PC-3 (cell line): ENCODE results near the gene DCTD. TPM values are rescaled to one million over a fixed set of nuclear protein-coding genes. Genes with fewer than 3 reads are reported as not detected.

Experiments used
- ATAC-seq: fragments of 200-7000 bp; cut with Tn5 transposase; 2 replicates; pipeline ENCODE4 v1.9.1; 2020; ENCODE audit warnings: mild to moderate bottlenecking, moderate library complexity
- BruUV-seq: library from RNA; stranded (reverse); fragments of 400-500 nt; replicated peaks from 2 replicates; lab custom pipeline; 2021; lab: Mats Ljungman, UMichigan
- CTCF ChIA-PET: fragments of 300-600 bp; sonication (Branson Sonifier 250); formaldehyde crosslinking; loops from one replicate; lab custom pipeline; 2022; ENCODE audit warnings: antibody characterized with exemption; lab: Charles Lee
- POLR2A ChIA-PET: fragments of 300-600 bp; sonication (Branson Sonifier 250); formaldehyde crosslinking; loops from one replicate; lab custom pipeline; 2022; ENCODE audit warnings: antibody characterized with exemption; ENCODE audit not compliant: unreplicated experiment; lab: Charles Lee
- DNase-seq: peaks from one replicate; pipeline ENCODE4 v3.0.0-alpha.2; 2015
- H2AFZ ChIP-seq: fragments of 300-600 bp; sonication (generic); 2 replicates; pipeline ENCODE4 v1.6.0; 2016; ENCODE audit warnings: antibody characterized with exemption, low read length
- H3F3A ChIP-seq: fragments of 300-600 bp; sonication (generic); one replicate; pipeline ENCODE4 v1.6.0; 2017; ENCODE audit warnings: antibody characterized with exemption, low read length, control low read depth, mild to moderate bottlenecking; ENCODE audit not compliant: unreplicated experiment
- H3K27ac ChIP-seq: fragments of 300-600 bp; sonication (generic); 2 replicates; pipeline ENCODE4 v1.5.1; 2016; ENCODE audit warnings: mild to moderate bottlenecking, low read length
- H3K27me3 ChIP-seq: fragments of 300-600 bp; sonication (generic); 2 replicates; pipeline ENCODE4 v1.6.1; 2016; ENCODE audit warnings: low read length, mixed read lengths
- H3K36me3 ChIP-seq: fragments of 300-600 bp; sonication (generic); 2 replicates; pipeline ENCODE4 v1.6.1; 2016; ENCODE audit warnings: low read depth, mixed run types, low read length, mixed read lengths
- H3K4me1 ChIP-seq: fragments of 300-600 bp; sonication (generic); 2 replicates; pipeline ENCODE4 v1.5.1; 2016; ENCODE audit warnings: low read length; ENCODE audit not compliant: insufficient read depth
- H3K4me2 ChIP-seq: fragments of 300-600 bp; sonication (generic); 2 replicates; pipeline ENCODE4 v1.6.0; 2016; ENCODE audit warnings: low read length
- H3K4me3 ChIP-seq: fragments of 300-600 bp; sonication (generic); 2 replicates; pipeline ENCODE4 v1.5.1; 2016; ENCODE audit warnings: mild to moderate bottlenecking, low read length, mixed read lengths
- H3K79me2 ChIP-seq: fragments of 300-600 bp; sonication (generic); 2 replicates; pipeline ENCODE4 v1.6.1; 2017; ENCODE audit warnings: low read length, mixed read lengths
- H3K9ac ChIP-seq: fragments of 300-600 bp; sonication (generic); 2 replicates; pipeline ENCODE4 v1.6.0; 2016; ENCODE audit warnings: mild to moderate bottlenecking, low read length
- H3K9me2 ChIP-seq: fragments of 300-600 bp; sonication (generic); replicated peaks from 2 replicates; pipeline ENCODE4 v1.6.1; 2016; ENCODE audit warnings: mixed run types, low read length, mixed read lengths
- H3K9me3 ChIP-seq: fragments of 300-600 bp; sonication (generic); 2 replicates; pipeline ENCODE4 v1.6.1; 2016; ENCODE audit warnings: low read length, mixed read lengths
- H4K20me1 ChIP-seq: fragments of 300-600 bp; sonication (generic); 2 replicates; pipeline ENCODE4 v1.6.1; 2016; ENCODE audit warnings: low read length, mixed read lengths
- CTCF ChIP-seq: fragments of 300-600 bp; sonication (generic); conservative IDR thresholded peaks from 2 replicates; pipeline ENCODE4 v1.5.1; 2017; ENCODE audit warnings: antibody characterized with exemption, low read depth, mild to moderate bottlenecking, low read length
- EZH2 ChIP-seq: fragments of 300-600 bp; sonication (generic); IDR thresholded peaks from one replicate; pipeline ENCODE4 v1.6.1; 2017; ENCODE audit warnings: antibody characterized with exemption, mild to moderate bottlenecking, low read length; ENCODE audit not compliant: unreplicated experiment
- EZH2phosphoT487 ChIP-seq: fragments of 300-600 bp; sonication (generic); IDR thresholded peaks from 2 replicates; pipeline ENCODE4 v1.6.1; 2018; ENCODE audit warnings: mild to moderate bottlenecking, antibody characterized with exemption, low read length, borderline replicate concordance
- intact Hi-C: fragments of 100-400 bp; cut with micrococcal nuclease; formaldehyde crosslinking; loops from 2 replicates; pipeline ENCODE4 v1.9.0; 2023
- total RNA-seq: library from RNA; depleted of rRNA; stranded (reverse); fragments of >200 nt; gene quantifications from 2 replicates; pipeline ENCODE4 v1.2.3, GENCODE V29; 2014

The DCTD gene
- total RNA-seq, 1 experiment from 2014 or later, result 58.1 TPM

- TF ChIP-seq CTCF, result no peak
- TF ChIP-seq EZH2, result no peak
- TF ChIP-seq EZH2phosphoT487, result no peak
- Histone ChIP-seq H4K20me1 (no peaks in the 10 kb centered on the region), H3K4me2 (no peak overlapping the region), H3K4me1 (no peaks in the 10 kb centered on the region), H3K4me3 (no peak overlapping the region), H3K79me2 (no peaks in the 10 kb centered on the region), H3K9me2 (no peaks in the 10 kb centered on the region), H3K27me3 (no peaks in the 10 kb centered on the region), H3K9me3 (no peaks in the 10 kb centered on the region), H3F3A (no peaks in the 10 kb centered on the region), H2AFZ (no peak overlapping the region), H3K36me3 (no peaks in the 10 kb centered on the region), H3K9ac (no peak overlapping the region), H3K27ac (no peak overlapping the region)
- ATAC-seq (no peak), DNase-seq (no peak)
- CTCF ChIA-PET, result no interaction called here
- BruUV-seq, result no TSS peak
- intact Hi-C loops, result no loop called here
- POLR2A ChIA-PET, result no interaction called here
These were observed 57.5 kb downstream of the DCTD start for GRCh38 chr4:182859730-182860129.

GRCh38 chr4:182858711-182859110, 58.5 kb downstream of the DCTD start:
- Histone ChIP-seq H3K36me3 (no peaks in the 10 kb centered on the region), H3K27ac (no peak overlapping the region), H3K4me1 (no peaks in the 10 kb centered on the region), H3K79me2 (no peaks in the 10 kb centered on the region), H3F3A (no peaks in the 10 kb centered on the region), H2AFZ (no peak overlapping the region), H3K9ac (no peak overlapping the region), H3K27me3 (no peaks in the 10 kb centered on the region), H3K9me2 (no peaks in the 10 kb centered on the region), H3K4me2 (no peak overlapping the region), H3K9me3 (no peaks in the 10 kb centered on the region), H4K20me1 (no peaks in the 10 kb centered on the region), H3K4me3 (no peak overlapping the region)
- CTCF ChIA-PET, result no interaction called here
- no TSS peak for BruUV-seq
- DNase-seq (no peak), ATAC-seq (no peak)
- POLR2A ChIA-PET, result no interaction called here
- TF ChIP-seq EZH2, result no peak
- no peak for TF ChIP-seq CTCF
- TF ChIP-seq EZH2phosphoT487, result no peak
- intact Hi-C loops, result no loop called here

GRCh38 chr4:182856862-182857261, 60.3 kb downstream of the DCTD start:
- Histone ChIP-seq H3F3A (no peaks in the 10 kb centered on the region), H3K27me3 (no peaks in the 10 kb centered on the region), H4K20me1 (no peaks in the 10 kb centered on the region), H2AFZ (no peak overlapping the region), H3K4me3 (no peak overlapping the region), H3K4me1 (no peaks in the 10 kb centered on the region), H3K9me2 (no peaks in the 10 kb centered on the region), H3K36me3 (no peaks in the 10 kb centered on the region), H3K9ac (no peak overlapping the region), H3K79me2 (no peaks in the 10 kb centered on the region), H3K9me3 (no peaks in the 10 kb centered on the region), H3K27ac (no peak overlapping the region), H3K4me2 (no peak overlapping the region)
- ChIA-PET POLR2A (no interaction called here), CTCF (no interaction called here)
- BruUV-seq, result no TSS peak
- ATAC-seq, result no peak
- TF ChIP-seq CTCF, result no peak
- TF ChIP-seq EZH2phosphoT487, result no peak
- TF ChIP-seq EZH2, result no peak
- intact Hi-C loops, result no loop called here
- DNase-seq, result no peak
